ENCODE measurements around the gene MAST4.

Gene MAST4

DNA sequence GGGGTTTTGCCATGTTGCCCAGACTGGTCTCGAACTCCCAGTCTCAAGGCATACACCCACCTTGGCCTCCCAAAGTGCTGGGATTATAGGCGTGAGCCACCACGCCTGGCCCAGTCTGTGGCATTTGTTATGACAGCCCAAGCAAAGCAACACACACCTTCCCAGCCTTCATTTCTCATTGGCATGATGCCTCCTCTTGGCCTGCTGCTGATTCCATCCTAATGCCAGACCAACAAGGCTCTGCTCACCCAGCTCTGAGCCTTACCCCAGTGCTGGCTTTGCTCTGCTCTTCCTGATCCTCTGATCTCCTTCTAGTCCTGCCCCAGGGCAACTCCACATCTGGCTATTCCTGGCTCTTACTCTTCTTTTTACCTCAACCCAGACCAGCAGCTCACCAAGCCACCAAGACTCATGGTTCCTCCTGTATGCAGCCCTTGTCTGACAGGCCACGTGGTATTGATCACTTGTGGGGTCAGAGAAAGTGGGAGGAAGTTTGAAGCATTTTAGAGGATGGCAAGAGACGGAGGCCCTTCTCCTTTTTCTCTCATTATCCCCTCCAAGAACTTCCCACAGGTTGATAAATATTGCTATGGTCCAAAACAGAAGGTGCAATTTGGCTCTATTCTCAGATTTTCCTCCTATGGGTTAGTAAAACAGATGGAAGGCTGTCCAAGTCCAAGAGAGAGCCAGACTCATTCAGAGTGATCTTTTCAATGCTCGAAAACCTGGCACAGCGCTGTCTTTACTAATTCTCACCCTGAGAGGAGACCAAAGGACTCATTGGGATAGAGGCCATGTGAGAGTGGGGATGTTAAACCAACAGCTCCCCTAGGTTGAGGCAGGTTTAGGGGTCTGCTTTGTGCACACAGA, 599.4 kb downstream of the MAST4 start:
- DNase-seq (ENCODE audit: low read depth), result no peak

DNA sequence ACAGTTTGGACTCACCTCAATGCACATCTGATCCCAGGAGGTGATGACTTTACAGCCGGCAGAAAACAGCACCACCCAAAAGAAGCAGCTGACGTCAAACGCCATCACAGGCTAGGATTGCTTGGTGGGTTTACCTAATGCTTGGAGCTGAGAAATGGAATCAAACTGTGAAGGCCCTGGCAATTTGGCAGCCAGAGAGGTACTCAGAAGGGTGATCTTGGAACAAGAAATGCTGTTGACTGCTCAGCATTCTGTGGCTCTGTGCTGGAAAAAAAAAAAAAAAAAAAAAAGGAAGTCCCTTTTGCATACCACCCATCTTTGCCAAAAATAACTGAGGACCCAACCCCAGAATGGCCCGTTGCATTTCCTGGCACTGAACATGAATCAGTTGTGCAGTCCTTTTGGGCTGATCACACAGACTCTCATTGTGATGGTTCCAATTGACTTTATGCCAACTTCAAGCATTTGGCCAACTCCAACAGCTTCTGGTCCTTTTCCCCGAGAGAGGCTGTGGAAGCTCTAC, 600.4 kb downstream of the MAST4 start, which contains the start of gene CD180:
Gene CD180 (minus strand): TSS at position 263 of the 523 bp plus-strand sequence. CDS start 158 bp downstream, at position 105.
- no peak within 1 kb of the TSS for H3K4me3 ChIP-seq (ENCODE audit: low read depth, low read length)
- DNase-seq (ENCODE audit: low read depth), result no peak

More for the DNA sequence above, 599.4 kb downstream of the MAST4 start:
- H3K4me3 ChIP-seq (ENCODE audit: low read depth, low read length), result no peak overlapping the region

- DNase-seq (ENCODE audit: low read depth), result no peak
- H3K4me3 ChIP-seq (ENCODE audit: low read depth, low read length), result no peak overlapping the region
Measured at GRCh38 chr5:67197536-67197935, 601.3 kb downstream of the MAST4 start.

DNA sequence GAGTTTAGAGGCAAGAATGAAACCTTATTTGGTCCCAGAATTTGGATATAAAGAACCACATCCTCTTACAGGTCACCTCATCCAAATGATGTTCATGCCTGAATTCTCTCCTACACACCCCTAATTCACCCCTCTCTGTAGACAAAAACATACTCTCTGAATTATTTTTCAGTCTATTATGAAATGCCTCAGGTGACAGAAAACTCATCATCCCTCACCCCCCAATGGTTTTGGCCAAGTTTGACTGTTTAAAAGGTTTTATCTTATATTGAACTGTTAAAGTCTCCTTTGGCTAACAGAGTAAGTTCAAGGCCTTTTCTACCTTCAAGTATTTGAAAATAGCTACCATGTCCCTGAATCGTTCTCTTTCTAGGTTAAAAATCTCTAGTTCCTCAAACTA, 602.7 kb downstream of the MAST4 start:
- no peak overlapping the region for H3K4me3 ChIP-seq (ENCODE audit: low read depth, low read length)
- no peak for DNase-seq (ENCODE audit: low read depth)

DNA sequence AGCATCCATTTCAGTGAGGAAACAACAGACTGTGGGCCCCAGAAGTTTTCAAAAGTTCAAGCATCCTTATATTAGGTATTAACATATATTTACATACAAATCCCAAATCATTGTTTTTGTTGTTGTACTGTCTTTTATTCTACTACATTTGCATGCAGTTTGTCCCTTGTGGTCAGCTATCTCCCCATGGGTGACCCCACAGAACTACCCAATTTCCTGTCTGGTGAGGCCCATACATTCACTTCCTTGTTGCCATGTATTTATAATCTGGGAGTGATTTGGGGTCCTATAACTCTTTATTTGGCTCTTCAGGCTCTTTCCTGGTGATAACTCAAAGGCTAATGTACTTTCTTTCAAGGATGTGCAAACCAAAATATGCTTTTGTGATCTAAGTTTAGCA, 603.7 kb downstream of the MAST4 start:
- no peak overlapping the region for H3K4me3 ChIP-seq (ENCODE audit: low read depth, low read length)
- DNase-seq (ENCODE audit: low read depth), result no peak

GRCh38 chr5:67200809-67201562, 604.8 kb downstream of the MAST4 start:
- no peak overlapping the region for H3K4me3 ChIP-seq (ENCODE audit: low read depth, low read length)
- no peak for DNase-seq (ENCODE audit: low read depth)

- no peak overlapping the region for H3K4me3 ChIP-seq (ENCODE audit: low read depth, low read length)
- DNase-seq (ENCODE audit: low read depth), result no peak
Measured at GRCh38 chr5:67201897-67202549, 605.8 kb downstream of the MAST4 start.

GRCh38 chr5:67202828-67203227, 606.6 kb downstream of the MAST4 start:
- no peak overlapping the region for H3K4me3 ChIP-seq (ENCODE audit: low read depth, low read length)
- no peak for DNase-seq (ENCODE audit: low read depth)

DNA sequence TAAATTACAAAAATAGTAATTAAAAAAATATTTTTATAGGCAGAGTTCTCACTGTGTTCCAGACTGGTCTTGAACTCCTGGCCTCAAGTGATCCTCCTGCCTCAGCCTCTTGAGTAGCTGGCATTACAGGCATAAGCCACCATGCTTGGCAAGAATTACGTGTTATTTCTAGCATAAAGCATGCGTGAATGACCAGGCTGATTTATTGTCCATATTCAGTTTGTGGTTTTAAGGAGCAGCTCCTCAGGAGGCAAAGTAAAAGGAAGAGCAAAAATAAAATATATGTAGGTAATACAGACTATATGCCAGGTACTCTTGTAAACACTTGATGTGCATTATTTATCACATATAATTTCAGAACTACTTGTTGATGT, 607.5 kb downstream of the MAST4 start:
- no peak overlapping the region for H3K4me3 ChIP-seq (ENCODE audit: low read depth, low read length)
- no peak for DNase-seq (ENCODE audit: low read depth)

GRCh38 chr5:67204821-67205220, 608.6 kb downstream of the MAST4 start:
- no peak overlapping the region for H3K4me3 ChIP-seq (ENCODE audit: low read depth, low read length)
- DNase-seq (ENCODE audit: low read depth), result no peak

GRCh38 chr5:67205981-67206380, 609.8 kb downstream of the MAST4 start:
- DNase-seq (ENCODE audit: low read depth), result no peak
- H3K4me3 ChIP-seq (ENCODE audit: low read depth, low read length), result no peak overlapping the region

GRCh38 chr5:67206461-67206860, 610.3 kb downstream of the MAST4 start:
- no peak for DNase-seq (ENCODE audit: low read depth)
- H3K4me3 ChIP-seq (ENCODE audit: low read depth, low read length), result no peak overlapping the region

- no peak for DNase-seq (ENCODE audit: low read depth)
Measured at GRCh38 chr5:67206929-67207328, 610.7 kb downstream of the MAST4 start.

DNA sequence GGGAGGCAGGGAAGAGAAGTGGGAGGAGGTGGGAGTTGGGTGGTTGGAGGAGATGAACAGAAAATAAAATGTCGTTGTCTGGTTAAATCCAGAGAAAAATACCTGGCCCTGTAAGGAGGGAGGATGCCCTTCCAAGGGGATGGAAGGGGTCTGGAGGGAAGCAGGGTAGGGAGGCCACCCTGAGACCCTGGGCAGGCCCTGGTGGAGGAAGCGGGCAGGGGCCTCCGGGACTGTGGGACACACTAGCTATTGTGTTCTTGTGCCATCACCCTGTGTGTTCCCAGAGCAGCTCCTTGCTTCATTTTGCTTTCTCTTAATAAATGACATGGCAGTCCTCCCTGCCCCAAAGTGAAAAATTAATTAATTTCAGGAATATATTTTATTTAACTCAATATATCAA, 612.2 kb downstream of the MAST4 start:
- H3K4me3 ChIP-seq (ENCODE audit: low read depth, low read length), result no peak overlapping the region
- no peak for DNase-seq (ENCODE audit: low read depth)

More at GRCh38 chr5:67206929-67207328, 610.7 kb downstream of the MAST4 start:
- H3K4me3 ChIP-seq (ENCODE audit: low read depth, low read length), result no peak overlapping the region

GRCh38 chr5:67209141-67209771, 613.1 kb downstream of the MAST4 start:
- no peak overlapping the region for H3K4me3 ChIP-seq (ENCODE audit: low read depth, low read length)
- peak; percentile 36 for DNase-seq (ENCODE audit: low read depth)

- peak; percentile 59 for DNase-seq (ENCODE audit: low read depth)
- H3K4me3 ChIP-seq (ENCODE audit: low read depth, low read length), result no peak overlapping the region
Measured at GRCh38 chr5:67211926-67212325, 615.7 kb downstream of the MAST4 start.

- DNase-seq (ENCODE audit: low read depth), result no peak
- H3K4me3 ChIP-seq (ENCODE audit: low read depth, low read length), result no peak overlapping the region
Measured at GRCh38 chr5:67214036-67214435, 617.8 kb downstream of the MAST4 start.

DNA sequence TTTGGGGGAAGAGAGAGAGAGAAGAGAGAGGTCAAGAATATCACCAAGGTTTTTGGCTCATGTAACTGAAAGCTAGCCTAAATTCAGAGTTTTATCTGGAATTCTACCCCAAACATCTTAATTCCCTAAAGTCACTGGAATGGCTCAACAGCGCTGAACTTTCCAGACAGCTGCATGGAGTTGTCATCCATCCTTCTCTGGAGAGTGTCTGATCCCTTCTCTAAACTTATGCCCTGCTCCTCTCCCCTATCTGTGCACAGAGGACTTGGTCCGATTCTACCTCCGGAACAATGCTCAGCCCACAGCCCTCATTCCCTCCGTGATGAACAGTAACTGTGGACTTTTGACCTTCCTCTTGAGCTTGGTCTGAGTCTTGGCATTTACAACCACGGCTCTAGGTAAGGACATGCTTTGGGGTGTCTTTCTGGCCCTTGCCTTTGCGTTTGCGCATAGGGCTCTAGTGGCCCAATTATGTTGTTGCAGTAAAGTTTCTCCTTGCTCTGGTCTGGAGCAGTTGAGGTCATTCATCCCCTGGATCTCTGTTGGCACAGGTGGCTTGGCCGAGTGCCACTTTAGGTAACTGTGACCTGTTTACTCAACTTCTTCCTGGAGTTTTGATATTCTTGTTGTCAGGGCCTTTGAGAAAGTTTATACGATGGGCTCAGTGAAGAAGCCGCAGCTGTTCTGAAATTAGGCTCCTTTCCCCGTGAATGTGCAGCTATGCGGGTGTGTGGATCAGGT, 618.7 kb downstream of the MAST4 start:
- DNase-seq (ENCODE audit: low read depth), result no peak

More for the DNA sequence above, 618.7 kb downstream of the MAST4 start:
- H3K4me3 ChIP-seq (ENCODE audit: low read depth, low read length), result no peak overlapping the region
